ENCODE measurements around the gene TAF15.

GRCh38 chr17:35765086-35765710 lies 44.1 kb upstream of the TAF15 start:
- TF ChIP-seq CTCF (IDR thresholded peaks at IDR 0.05 in 2 of 3, conservative IDR thresholded peaks at IDR 0.05 in 1 of 3; ENCODE audit: control insufficient read depth in 2 of 3, extremely low read depth in 1 of 3, insufficient read depth in 1 of 3, low read depth in 3 of 3, low read length in 3 of 3) (no peak), EP300 (IDR thresholded peaks at IDR 0.05; ENCODE audit: borderline replicate concordance in 1 of 2, control insufficient read depth in 1 of 2, low read depth in 2 of 2, low read length in 2 of 2) (no peak), JUND (IDR thresholded peaks at IDR 0.05; ENCODE audit: low read depth, low read length) (no peak), ZZZ3 (IDR thresholded peaks at IDR 0.05; ENCODE audit: control insufficient read depth, insufficient read length, low read depth) (no peak), ETV6 (conservative IDR thresholded peaks at IDR 0.05 in 1 of 2, IDR thresholded peaks at IDR 0.05 in 1 of 2; ENCODE audit: borderline replicate concordance in 1 of 2, low read depth in 1 of 2) (no peak), ZNF24 (IDR thresholded peaks at IDR 0.05) (no peak)

All from GM12878 (cell line).